WTC11 (cell line): Measurements from ENCODE around the gene RNF212. TPM values are rescaled to one million over a fixed set of nuclear protein-coding genes. Genes with fewer than 3 reads are reported as not detected.
A peak's percentile ranks its signal among the peaks of the same experiment; 100 is the strongest.

Experiments
- ATAC-seq: fragments of 200-7000 bp; cut with Tn5 transposase; 2 replicates; pipeline ENCODE4 v1.10.0; 2021; ENCODE audit warnings: mild to moderate bottlenecking, moderate library complexity
- CTCF ChIA-PET: fragments of 300-600 bp; sonication (Branson Sonifier 250); formaldehyde crosslinking; loops from one replicate; lab custom pipeline; 2021; ENCODE audit warnings: antibody characterized with exemption; lab: Charles Lee
- POLR2A ChIA-PET: fragments of 350-600 bp; sonication (Branson Sonifier 250); formaldehyde crosslinking; loops from one replicate; lab custom pipeline; 2021; ENCODE audit warnings: antibody characterized with exemption; lab: Charles Lee
- DNase-seq: peaks from one replicate; pipeline ENCODE4 v3.0.0; 2021; ENCODE audit warnings: low spot score
- H3K27ac Mint-ChIP-seq: 2 replicates; pipeline ENCODE4 v1.8.0; 2021; ENCODE audit warnings: mixed read lengths
- H3K27me3 Mint-ChIP-seq: 2 replicates; pipeline ENCODE4 v1.8.0; 2021; ENCODE audit warnings: low read depth, mild to moderate bottlenecking, moderate library complexity, mixed read lengths
- H3K36me3 Mint-ChIP-seq: 2 replicates; pipeline ENCODE4 v1.8.0; 2021; ENCODE audit warnings: mixed read lengths
- H3K4me1 Mint-ChIP-seq: 2 replicates; pipeline ENCODE4 v1.8.0; 2022; ENCODE audit warnings: mixed read lengths
- H3K4me3 Mint-ChIP-seq: 2 replicates; pipeline ENCODE4 v1.8.0; 2021; ENCODE audit warnings: mild to moderate bottlenecking, moderate library complexity, mixed read lengths
- H3K9me3 Mint-ChIP-seq: 2 replicates; pipeline ENCODE4 v1.8.0; 2021; ENCODE audit warnings: mixed read lengths
- CBFB ChIP-seq: sonication (generic); formaldehyde crosslinking; IDR thresholded peaks from 2 replicates; pipeline ENCODE4 v1.8.1; 2022; ENCODE audit warnings: mild to moderate bottlenecking, low read depth, missing genetic modification reagents
- FOXK1 ChIP-seq: sonication (generic); formaldehyde crosslinking; IDR thresholded peaks from 2 replicates; pipeline ENCODE4 v1.8.0; 2022; ENCODE audit warnings: mild to moderate bottlenecking, moderate library complexity, missing genetic modification reagents
- GABPB1 ChIP-seq: sonication (generic); formaldehyde crosslinking; IDR thresholded peaks from 2 replicates; pipeline ENCODE4 v1.8.1; 2023; ENCODE audit warnings: mild to moderate bottlenecking, missing genetic modification reagents
- NFE2L1 ChIP-seq: sonication (generic); formaldehyde crosslinking; IDR thresholded peaks from 2 replicates; pipeline ENCODE4 v1.8.1; 2023; ENCODE audit warnings: missing genetic modification reagents
- NR1H2 ChIP-seq: sonication (generic); formaldehyde crosslinking; IDR thresholded peaks from 2 replicates; pipeline ENCODE4 v1.9.0; 2021; ENCODE audit warnings: mild to moderate bottlenecking, moderate library complexity, missing genetic modification reagents
- PRRX2 ChIP-seq: fragments of 250-450 bp; sonication (Bioruptor Pico); IDR thresholded peaks from 2 replicates; pipeline ENCODE4 v1.8.0; 2021; ENCODE audit warnings: mild to moderate bottlenecking
- RELA ChIP-seq: sonication (generic); formaldehyde crosslinking; IDR thresholded peaks from 2 replicates; pipeline ENCODE4 v1.8.1; 2022; ENCODE audit warnings: missing genetic modification reagents, mild to moderate bottlenecking, borderline replicate concordance
- SMAD3 ChIP-seq: sonication (generic); formaldehyde crosslinking; IDR thresholded peaks from 2 replicates; pipeline ENCODE4 v1.8.0; 2022; ENCODE audit warnings: missing genetic modification reagents, mild to moderate bottlenecking, borderline replicate concordance
- TP53 ChIP-seq: sonication (generic); formaldehyde crosslinking; IDR thresholded peaks from 2 replicates; pipeline ENCODE4 v1.8.1; 2023; ENCODE audit warnings: mild to moderate bottlenecking, missing genetic modification reagents
- ZNF219 ChIP-seq: sonication (generic); formaldehyde crosslinking; IDR thresholded peaks from 2 replicates; pipeline ENCODE4 v1.8.0; 2023; ENCODE audit warnings: missing genetic modification reagents, mild to moderate bottlenecking, borderline replicate concordance
- ZNF263 ChIP-seq: sonication (generic); formaldehyde crosslinking; IDR thresholded peaks from 2 replicates; pipeline ENCODE4 v1.8.1; 2022; ENCODE audit warnings: low read depth, mild to moderate bottlenecking, moderate library complexity, missing genetic modification reagents
- ZNF396 ChIP-seq: fragments of 250-450 bp; sonication (Bioruptor Pico); IDR thresholded peaks from 2 replicates; pipeline ENCODE4 v1.8.0; 2021; ENCODE audit warnings: mild to moderate bottlenecking, moderate library complexity, borderline replicate concordance
- ZNF671 ChIP-seq: fragments of 250-450 bp; sonication (Bioruptor Pico); IDR thresholded peaks from 2 replicates; pipeline ENCODE4 v1.8.0; 2021; ENCODE audit warnings: mild to moderate bottlenecking
- total RNA-seq: library from RNA; stranded (reverse); gene quantifications from 3 replicates; pipeline ENCODE4 v1.2.3, GENCODE V29; 2021
- TF ChIP-seq, protein P1 (sequence below): sonication (generic); formaldehyde crosslinking; IDR thresholded peaks from 2 replicates; pipeline ENCODE4 v1.8.0; 2022; ENCODE audit warnings: mild to moderate bottlenecking, missing genetic modification reagents
- TF ChIP-seq, protein P2 (sequence below): sonication (generic); formaldehyde crosslinking; IDR thresholded peaks from 2 replicates; pipeline ENCODE4 v1.8.1; 2022; ENCODE audit warnings: mild to moderate bottlenecking, moderate library complexity, missing genetic modification reagents
- TF ChIP-seq, protein P3 (sequence below): sonication (generic); formaldehyde crosslinking; IDR thresholded peaks from 2 replicates; pipeline ENCODE4 v1.8.1; 2023; ENCODE audit warnings: mild to moderate bottlenecking, missing genetic modification reagents
- TF ChIP-seq, protein P4 (sequence below): fragments of 250-450 bp; sonication (Bioruptor Pico); IDR thresholded peaks from 2 replicates; pipeline ENCODE4 v2.1.2; 2022; ENCODE audit warnings: mild to moderate bottlenecking, moderate library complexity
- TF ChIP-seq, protein P5 (sequence below): sonication (generic); formaldehyde crosslinking; IDR thresholded peaks from 2 replicates; pipeline ENCODE4 v1.8.1; 2023; ENCODE audit warnings: mild to moderate bottlenecking, missing genetic modification reagents, borderline replicate concordance

The RNF212 gene
- total RNA-seq, 1 experiment from 2014 or later, result 1.0 TPM

DNA sequence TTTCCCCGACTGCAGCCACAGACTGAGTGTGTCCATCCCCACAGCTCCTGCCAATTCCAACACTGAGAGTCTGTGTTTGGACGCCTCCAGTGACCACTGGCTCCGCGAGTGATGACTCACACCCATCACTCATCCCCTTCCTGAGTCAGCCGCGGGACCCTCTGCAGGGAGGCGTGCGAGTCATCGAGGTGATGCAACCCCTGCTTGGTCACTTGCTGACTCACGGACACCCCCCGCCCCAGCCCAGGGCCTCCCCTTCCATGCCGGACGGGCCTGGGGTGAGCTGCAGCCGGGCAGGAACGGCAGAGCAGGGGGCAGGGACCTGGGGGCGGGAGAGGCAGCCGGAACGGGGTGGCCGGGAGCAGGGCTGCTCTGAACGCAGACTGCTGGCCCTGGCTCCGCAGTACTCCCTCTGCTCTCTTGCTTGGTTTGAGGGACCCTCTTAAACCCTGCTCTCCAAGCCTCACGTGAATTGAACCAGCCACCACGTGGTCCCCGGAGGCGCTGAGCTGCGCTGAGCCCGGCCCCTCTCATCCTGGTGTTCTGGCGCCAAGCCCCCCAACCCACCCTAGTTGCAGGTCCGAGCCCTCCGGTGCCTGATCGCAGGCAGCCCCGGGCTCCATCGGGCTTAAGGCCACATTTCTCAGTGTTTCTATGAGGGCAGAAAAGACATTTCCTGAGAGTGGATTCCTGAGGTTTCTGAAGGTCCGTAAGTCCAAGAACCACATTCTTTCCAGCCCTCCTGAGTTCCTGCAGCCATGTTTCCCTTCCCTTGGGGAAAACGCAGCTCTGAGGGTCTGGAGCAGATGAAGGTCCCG is 69.5 kb downstream of the RNF212 start (continued):
- TF ChIP-seq, protein P1, sequence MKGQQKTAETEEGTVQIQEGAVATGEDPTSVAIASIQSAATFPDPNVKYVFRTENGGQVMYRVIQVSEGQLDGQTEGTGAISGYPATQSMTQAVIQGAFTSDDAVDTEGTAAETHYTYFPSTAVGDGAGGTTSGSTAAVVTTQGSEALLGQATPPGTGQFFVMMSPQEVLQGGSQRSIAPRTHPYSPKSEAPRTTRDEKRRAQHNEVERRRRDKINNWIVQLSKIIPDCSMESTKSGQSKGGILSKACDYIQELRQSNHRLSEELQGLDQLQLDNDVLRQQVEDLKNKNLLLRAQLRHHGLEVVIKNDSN (CRISPR knock-in tag), result no peak
- TF ChIP-seq GABPB1, result peak; percentile 98
- TF ChIP-seq, protein P2, sequence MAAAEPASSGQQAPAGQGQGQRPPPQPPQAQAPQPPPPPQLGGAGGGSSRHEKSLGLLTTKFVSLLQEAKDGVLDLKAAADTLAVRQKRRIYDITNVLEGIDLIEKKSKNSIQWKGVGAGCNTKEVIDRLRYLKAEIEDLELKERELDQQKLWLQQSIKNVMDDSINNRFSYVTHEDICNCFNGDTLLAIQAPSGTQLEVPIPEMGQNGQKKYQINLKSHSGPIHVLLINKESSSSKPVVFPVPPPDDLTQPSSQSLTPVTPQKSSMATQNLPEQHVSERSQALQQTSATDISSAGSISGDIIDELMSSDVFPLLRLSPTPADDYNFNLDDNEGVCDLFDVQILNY (CRISPR knock-in tag), result no peak
- no peak for TF ChIP-seq ZNF396 (CRISPR knock-in tag)

DNA sequence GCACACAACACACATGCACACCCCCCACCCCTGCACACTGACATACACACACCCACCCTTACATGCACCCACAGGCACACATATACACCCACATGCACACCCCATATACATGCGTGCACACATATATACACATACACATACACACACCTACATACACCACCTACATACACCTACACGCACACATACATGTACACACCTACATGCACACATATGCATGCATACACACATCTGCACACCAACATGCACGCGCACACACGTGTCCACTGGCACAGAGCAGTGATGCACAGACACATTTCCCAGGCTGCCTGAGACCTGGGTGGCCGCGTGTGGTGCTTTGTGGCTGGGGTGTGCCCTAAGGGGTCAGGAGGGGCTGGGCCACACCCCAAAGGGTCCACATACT is 70.2 kb downstream of the RNF212 start:
- Mint-ChIP-seq H3K4me3 (no peak overlapping the region), H3K36me3 (no peaks in the 10 kb centered on the region), H3K27ac (peak overlapping the region; percentile 34; the same call in 1 of the 2 replicates), H3K4me1 (0 out of 2 replicates have a peak, but pooled peaks cover 3% of the 10 kb centered on the region), H3K27me3 (peaks cover 7% of the 10 kb centered on the region), H3K9me3 (no peaks in the 10 kb centered on the region)
- POLR2A ChIA-PET, result no interaction called here
- CTCF ChIA-PET, result interaction anchor here (0.6 kb wide), 1 partner anchor 60 kb away, joined by 4 read pairs; no protein-coding TSS in a partner anchor
- ATAC-seq, result no peak
- TF ChIP-seq ZNF219 (CRISPR knock-in tag) (no peak), NFE2L1 (CRISPR knock-in tag) (no peak), NR1H2 (no peak), ZNF671 (CRISPR knock-in tag) (no peak), RELA (no peak), PRRX2 (CRISPR knock-in tag) (no peak)
- TF ChIP-seq, protein P3, sequence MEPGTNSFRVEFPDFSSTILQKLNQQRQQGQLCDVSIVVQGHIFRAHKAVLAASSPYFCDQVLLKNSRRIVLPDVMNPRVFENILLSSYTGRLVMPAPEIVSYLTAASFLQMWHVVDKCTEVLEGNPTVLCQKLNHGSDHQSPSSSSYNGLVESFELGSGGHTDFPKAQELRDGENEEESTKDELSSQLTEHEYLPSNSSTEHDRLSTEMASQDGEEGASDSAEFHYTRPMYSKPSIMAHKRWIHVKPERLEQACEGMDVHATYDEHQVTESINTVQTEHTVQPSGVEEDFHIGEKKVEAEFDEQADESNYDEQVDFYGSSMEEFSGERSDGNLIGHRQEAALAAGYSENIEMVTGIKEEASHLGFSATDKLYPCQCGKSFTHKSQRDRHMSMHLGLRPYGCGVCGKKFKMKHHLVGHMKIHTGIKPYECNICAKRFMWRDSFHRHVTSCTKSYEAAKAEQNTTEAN, result no peak
- no peak for DNase-seq

DNA sequence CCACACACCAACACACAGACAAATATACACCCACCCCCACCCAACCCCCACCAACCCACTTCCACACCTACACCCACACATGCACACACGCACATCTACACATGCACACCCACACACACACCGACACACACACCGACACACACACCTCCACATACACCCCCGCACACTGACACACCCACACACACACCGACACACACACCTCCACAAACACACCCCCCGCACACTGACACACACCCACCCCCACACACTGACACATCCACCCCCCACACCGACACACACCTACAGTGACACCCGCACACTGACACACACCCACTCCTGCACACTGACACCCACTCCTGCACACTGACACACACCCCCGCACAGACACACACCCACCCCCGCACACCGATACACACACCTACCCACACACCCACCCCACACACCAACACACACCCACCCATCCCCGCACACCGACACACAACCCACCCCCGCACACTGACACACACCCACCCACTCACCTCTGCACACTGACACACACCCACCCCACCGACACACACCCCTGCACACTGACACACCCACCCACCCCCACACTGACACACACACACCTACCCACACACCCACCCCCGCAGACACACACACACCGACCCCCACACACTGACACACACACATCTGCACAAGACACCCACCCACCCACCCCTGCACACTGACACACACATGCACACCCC is 70.9 kb downstream of the RNF212 start:
- Mint-ChIP-seq H3K36me3 (no peaks in the 10 kb centered on the region), H3K27ac (no peak overlapping the region), H3K4me1 (0 out of 2 replicates have a peak, but pooled peaks cover 3% of the 10 kb centered on the region)
- no peak for TF ChIP-seq SMAD3 (CRISPR knock-in tag)
- TF ChIP-seq ZNF263 (CRISPR knock-in tag), result no peak
- TF ChIP-seq FOXK1 (CRISPR knock-in tag), result no peak
- TF ChIP-seq, protein P4, sequence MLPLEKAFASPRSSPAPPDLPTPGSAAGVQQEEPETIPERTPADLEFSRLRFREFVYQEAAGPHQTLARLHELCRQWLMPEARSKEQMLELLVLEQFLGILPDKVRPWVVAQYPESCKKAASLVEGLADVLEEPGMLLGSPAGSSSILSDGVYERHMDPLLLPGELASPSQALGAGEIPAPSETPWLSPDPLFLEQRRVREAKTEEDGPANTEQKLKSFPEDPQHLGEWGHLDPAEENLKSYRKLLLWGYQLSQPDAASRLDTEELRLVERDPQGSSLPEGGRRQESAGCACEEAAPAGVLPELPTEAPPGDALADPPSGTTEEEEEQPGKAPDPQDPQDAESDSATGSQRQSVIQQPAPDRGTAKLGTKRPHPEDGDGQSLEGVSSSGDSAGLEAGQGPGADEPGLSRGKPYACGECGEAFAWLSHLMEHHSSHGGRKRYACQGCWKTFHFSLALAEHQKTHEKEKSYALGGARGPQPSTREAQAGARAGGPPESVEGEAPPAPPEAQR (CRISPR knock-in tag), result no peak
- TF ChIP-seq, protein P3, result no peak
- TF ChIP-seq, protein P5, sequence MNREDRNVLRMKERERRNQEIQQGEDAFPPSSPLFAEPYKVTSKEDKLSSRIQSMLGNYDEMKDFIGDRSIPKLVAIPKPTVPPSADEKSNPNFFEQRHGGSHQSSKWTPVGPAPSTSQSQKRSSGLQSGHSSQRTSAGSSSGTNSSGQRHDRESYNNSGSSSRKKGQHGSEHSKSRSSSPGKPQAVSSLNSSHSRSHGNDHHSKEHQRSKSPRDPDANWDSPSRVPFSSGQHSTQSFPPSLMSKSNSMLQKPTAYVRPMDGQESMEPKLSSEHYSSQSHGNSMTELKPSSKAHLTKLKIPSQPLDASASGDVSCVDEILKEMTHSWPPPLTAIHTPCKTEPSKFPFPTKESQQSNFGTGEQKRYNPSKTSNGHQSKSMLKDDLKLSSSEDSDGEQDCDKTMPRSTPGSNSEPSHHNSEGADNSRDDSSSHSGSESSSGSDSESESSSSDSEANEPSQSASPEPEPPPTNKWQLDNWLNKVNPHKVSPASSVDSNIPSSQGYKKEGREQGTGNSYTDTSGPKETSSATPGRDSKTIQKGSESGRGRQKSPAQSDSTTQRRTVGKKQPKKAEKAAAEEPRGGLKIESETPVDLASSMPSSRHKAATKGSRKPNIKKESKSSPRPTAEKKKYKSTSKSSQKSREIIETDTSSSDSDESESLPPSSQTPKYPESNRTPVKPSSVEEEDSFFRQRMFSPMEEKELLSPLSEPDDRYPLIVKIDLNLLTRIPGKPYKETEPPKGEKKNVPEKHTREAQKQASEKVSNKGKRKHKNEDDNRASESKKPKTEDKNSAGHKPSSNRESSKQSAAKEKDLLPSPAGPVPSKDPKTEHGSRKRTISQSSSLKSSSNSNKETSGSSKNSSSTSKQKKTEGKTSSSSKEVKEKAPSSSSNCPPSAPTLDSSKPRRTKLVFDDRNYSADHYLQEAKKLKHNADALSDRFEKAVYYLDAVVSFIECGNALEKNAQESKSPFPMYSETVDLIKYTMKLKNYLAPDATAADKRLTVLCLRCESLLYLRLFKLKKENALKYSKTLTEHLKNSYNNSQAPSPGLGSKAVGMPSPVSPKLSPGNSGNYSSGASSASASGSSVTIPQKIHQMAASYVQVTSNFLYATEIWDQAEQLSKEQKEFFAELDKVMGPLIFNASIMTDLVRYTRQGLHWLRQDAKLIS, result no peak
- TF ChIP-seq TP53, result no peak
- no peak for TF ChIP-seq CBFB (CRISPR knock-in tag)
- TF ChIP-seq, all 79 proteins: peak for 0
- DNase-seq (no peak), ATAC-seq (no peak)
- Mint-ChIP-seq H3K4me3 (no peak overlapping the region), H3K9me3 (no peaks in the 10 kb centered on the region), H3K27me3 (peaks cover 4% of the 10 kb centered on the region; the same call in 1 of the 2 replicates)
- CTCF ChIA-PET, result no interaction called here
- POLR2A ChIA-PET, result no interaction called here
